ENCODE measurements around the gene RPL38. TPM values are rescaled to one million over a fixed set of nuclear protein-coding genes. Genes with fewer than 3 reads are reported as not detected.

Gene RPL38
- total RNA-seq, 1 experiment from 2014 or later, result 3,689 TPM

DNA sequence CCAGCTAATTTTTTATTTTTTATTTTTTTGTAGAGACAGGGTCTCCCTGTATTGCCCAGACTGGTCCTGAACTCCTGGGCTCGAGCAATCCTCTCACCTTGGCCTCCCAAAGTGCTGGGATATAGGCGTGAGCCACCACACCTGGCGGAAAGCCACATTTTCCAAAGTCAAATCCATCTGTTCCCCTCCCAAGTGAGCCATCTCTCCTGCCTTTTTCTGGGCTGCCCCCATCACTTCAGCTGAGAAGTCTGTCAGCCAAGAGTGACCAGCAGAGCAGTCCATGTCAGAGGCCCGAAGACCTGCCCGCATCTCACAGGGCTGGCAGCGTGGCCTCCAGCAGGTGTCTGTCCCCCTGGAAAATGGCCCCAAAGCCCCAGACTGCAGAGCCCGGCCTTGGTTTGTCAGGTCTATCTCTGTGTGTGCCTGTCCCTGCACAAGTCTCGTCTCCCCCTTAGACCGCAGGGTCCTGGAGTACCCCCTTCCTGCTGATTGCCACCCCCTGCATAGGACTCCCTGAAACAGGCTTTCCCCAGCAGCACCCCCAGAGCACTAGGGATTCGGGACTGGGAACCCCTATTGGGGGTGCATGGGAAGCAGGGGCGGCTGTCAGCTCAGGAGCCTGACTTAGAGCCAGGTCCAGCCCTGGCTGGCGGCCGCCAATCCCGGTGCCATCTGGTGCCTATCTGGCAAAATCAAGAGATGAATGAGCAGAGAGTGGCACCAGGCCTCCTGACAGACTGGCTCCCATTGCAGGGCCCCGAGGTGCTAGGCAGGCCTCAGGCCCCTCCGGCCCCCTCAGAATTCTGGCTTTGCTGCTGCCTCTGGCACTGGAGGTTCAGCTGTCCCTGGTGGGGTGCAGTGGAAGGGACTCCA lies 17.7 kb downstream of the RPL38 start:
- H3K27me3 ChIP-seq (ENCODE audit: low read length), result no peaks in the 10 kb centered on the region
- no peak overlapping the region for H3K4me3 ChIP-seq (ENCODE audit: low read length)
- H3K79me2 ChIP-seq (ENCODE audit: low read length), result no peaks in the 10 kb centered on the region
- no peaks in the 10 kb centered on the region for H3K9me3 ChIP-seq (ENCODE audit: low read length)
- no peaks in the 10 kb centered on the region for H4K20me1 ChIP-seq (ENCODE audit: low read length)
- no peaks in the 10 kb centered on the region for H3K4me1 ChIP-seq (ENCODE audit: insufficient read depth, low read length)
- no peak for DNase-seq
- no TSS peak for BruUV-seq (replicated peaks)
- TF ChIP-seq EZH2phosphoT487 (IDR thresholded peaks at IDR 0.05; ENCODE audit: borderline replicate concordance, low read length) (no peak), EZH2 (IDR thresholded peaks at IDR 0.05; ENCODE audit: low read length, unreplicated experiment) (no peak)
- TF ChIP-seq, protein P1, sequence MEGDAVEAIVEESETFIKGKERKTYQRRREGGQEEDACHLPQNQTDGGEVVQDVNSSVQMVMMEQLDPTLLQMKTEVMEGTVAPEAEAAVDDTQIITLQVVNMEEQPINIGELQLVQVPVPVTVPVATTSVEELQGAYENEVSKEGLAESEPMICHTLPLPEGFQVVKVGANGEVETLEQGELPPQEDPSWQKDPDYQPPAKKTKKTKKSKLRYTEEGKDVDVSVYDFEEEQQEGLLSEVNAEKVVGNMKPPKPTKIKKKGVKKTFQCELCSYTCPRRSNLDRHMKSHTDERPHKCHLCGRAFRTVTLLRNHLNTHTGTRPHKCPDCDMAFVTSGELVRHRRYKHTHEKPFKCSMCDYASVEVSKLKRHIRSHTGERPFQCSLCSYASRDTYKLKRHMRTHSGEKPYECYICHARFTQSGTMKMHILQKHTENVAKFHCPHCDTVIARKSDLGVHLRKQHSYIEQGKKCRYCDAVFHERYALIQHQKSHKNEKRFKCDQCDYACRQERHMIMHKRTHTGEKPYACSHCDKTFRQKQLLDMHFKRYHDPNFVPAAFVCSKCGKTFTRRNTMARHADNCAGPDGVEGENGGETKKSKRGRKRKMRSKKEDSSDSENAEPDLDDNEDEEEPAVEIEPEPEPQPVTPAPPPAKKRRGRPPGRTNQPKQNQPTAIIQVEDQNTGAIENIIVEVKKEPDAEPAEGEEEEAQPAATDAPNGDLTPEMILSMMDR (conservative IDR thresholded peaks at IDR 0.05; ENCODE audit: low read depth, low read length), result no peak
- H3K4me2 ChIP-seq (ENCODE audit: low read length), result no peak overlapping the region
- no peak for ATAC-seq
- no peak overlapping the region for H3K9ac ChIP-seq (ENCODE audit: low read length)
- ChIA-PET POLR2A (ENCODE audit: unreplicated experiment) (no interaction called here), CTCF (no interaction called here)
- no peaks in the 10 kb centered on the region for H3F3A ChIP-seq (ENCODE audit: low read length, unreplicated experiment)
- H3K36me3 ChIP-seq (ENCODE audit: low read depth, low read length), result no peaks in the 10 kb centered on the region
- no peak overlapping the region for H3K27ac ChIP-seq (ENCODE audit: low read length)
- intact Hi-C loops (cut with micrococcal nuclease), result loop anchor here (1.0 kb wide), 1 partner anchor 39 kb away; no protein-coding TSS in a partner anchor
- H2AFZ ChIP-seq (ENCODE audit: low read length), result no peak overlapping the region
- H3K9me2 ChIP-seq (replicated peaks; ENCODE audit: low read length), result no peaks in the 10 kb centered on the region

DNA sequence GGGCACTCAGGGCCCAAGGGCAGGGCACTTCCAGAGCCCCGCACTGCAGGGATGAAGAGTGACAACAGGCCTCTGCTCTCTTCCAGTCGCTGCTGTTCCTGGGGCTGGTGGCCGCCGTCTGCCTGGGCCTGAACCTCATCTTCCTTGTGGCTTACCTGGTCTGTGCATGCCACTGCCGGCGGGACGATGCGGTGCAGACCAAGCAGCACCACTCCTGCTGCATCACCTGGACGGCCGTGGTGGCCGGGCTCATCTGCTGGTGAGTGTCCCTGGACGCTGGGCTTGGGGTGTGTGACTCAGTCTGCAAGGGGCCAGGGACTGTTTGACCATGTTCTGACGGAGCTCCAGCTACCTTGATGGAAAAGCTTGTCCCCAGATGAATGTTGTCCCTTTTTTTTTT lies 18.9 kb downstream of the RPL38 start:
- no peaks in the 10 kb centered on the region for H3K79me2 ChIP-seq (ENCODE audit: low read length)
- BruUV-seq (replicated peaks), result no TSS peak
- H2AFZ ChIP-seq (ENCODE audit: low read length), result no peak overlapping the region
- H3K27me3 ChIP-seq (ENCODE audit: low read length), result no peaks in the 10 kb centered on the region
- no peak for ATAC-seq
- DNase-seq, result no peak
- intact Hi-C loops (cut with micrococcal nuclease), result no loop called here
- no peak overlapping the region for H3K4me2 ChIP-seq (ENCODE audit: low read length)
- H3K4me3 ChIP-seq (ENCODE audit: low read length), result no peak overlapping the region
- no peak overlapping the region for H3K27ac ChIP-seq (ENCODE audit: low read length)
- no peaks in the 10 kb centered on the region for H3K4me1 ChIP-seq (ENCODE audit: insufficient read depth, low read length)
- H3K36me3 ChIP-seq (ENCODE audit: low read depth, low read length), result no peaks in the 10 kb centered on the region
- TF ChIP-seq EZH2phosphoT487 (IDR thresholded peaks at IDR 0.05; ENCODE audit: borderline replicate concordance, low read length) (no peak), EZH2 (IDR thresholded peaks at IDR 0.05; ENCODE audit: low read length, unreplicated experiment) (no peak)
- TF ChIP-seq, protein P1 (conservative IDR thresholded peaks at IDR 0.05; ENCODE audit: low read depth, low read length), result no peak
- no peaks in the 10 kb centered on the region for H3K9me3 ChIP-seq (ENCODE audit: low read length)
- H4K20me1 ChIP-seq (ENCODE audit: low read length), result no peaks in the 10 kb centered on the region
- ChIA-PET CTCF (no interaction called here), POLR2A (ENCODE audit: unreplicated experiment) (no interaction called here)
- H3F3A ChIP-seq (ENCODE audit: low read length, unreplicated experiment), result no peaks in the 10 kb centered on the region
- no peak overlapping the region for H3K9ac ChIP-seq (ENCODE audit: low read length)
- H3K9me2 ChIP-seq (replicated peaks; ENCODE audit: low read length), result no peaks in the 10 kb centered on the region

DNA sequence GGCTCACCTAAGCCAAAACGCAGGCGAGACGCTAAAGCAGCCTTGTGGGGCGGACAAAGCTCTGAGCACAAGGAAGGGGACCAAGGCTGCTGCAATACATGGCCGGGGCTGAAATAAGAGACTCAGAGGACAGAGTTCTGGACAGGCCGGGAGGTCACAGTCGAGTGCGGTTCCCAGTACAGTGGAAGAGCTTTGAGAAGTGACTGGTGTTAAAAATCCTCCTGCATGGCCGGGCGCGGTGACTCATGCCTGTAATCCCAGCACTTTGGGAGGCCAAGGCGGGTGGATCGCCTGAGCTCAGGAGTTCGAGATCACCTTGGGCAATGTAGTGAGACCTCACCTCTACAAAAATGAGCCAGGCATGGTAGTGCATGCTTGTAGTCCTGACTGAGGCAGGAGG lies 20.4 kb downstream of the RPL38 start:
- H3K36me3 ChIP-seq (ENCODE audit: low read depth, low read length), result no peaks in the 10 kb centered on the region
- BruUV-seq (replicated peaks), result no TSS peak
- H3K9me2 ChIP-seq (replicated peaks; ENCODE audit: low read length), result no peaks in the 10 kb centered on the region
- DNase-seq, result no peak
- no peaks in the 10 kb centered on the region for H3K79me2 ChIP-seq (ENCODE audit: low read length)
- H3K27ac ChIP-seq (ENCODE audit: low read length), result no peak overlapping the region
- H3F3A ChIP-seq (ENCODE audit: low read length, unreplicated experiment), result no peaks in the 10 kb centered on the region
- H3K4me1 ChIP-seq (ENCODE audit: insufficient read depth, low read length), result no peaks in the 10 kb centered on the region
- no peak overlapping the region for H2AFZ ChIP-seq (ENCODE audit: low read length)
- no peak for ATAC-seq
- ChIA-PET CTCF (no interaction called here), POLR2A (ENCODE audit: unreplicated experiment) (no interaction called here)
- H3K27me3 ChIP-seq (ENCODE audit: low read length), result no peaks in the 10 kb centered on the region
- no peak overlapping the region for H3K9ac ChIP-seq (ENCODE audit: low read length)
- H3K4me2 ChIP-seq (ENCODE audit: low read length), result no peak overlapping the region
- H4K20me1 ChIP-seq (ENCODE audit: low read length), result no peaks in the 10 kb centered on the region
- no peaks in the 10 kb centered on the region for H3K9me3 ChIP-seq (ENCODE audit: low read length)
- no peak for TF ChIP-seq EZH2 (IDR thresholded peaks at IDR 0.05; ENCODE audit: low read length, unreplicated experiment)
- TF ChIP-seq, protein P1 (conservative IDR thresholded peaks at IDR 0.05; ENCODE audit: low read depth, low read length), result no peak
- no peak for TF ChIP-seq EZH2phosphoT487 (IDR thresholded peaks at IDR 0.05; ENCODE audit: borderline replicate concordance, low read length)
- no peak overlapping the region for H3K4me3 ChIP-seq (ENCODE audit: low read length)
- intact Hi-C loops (cut with micrococcal nuclease), result no loop called here
